Hematopoietic multipotent progenitor cell treated with erythropoietin and hydrocortisone succinate and interleukin-3 and kit ligand, for 17 days (in vitro differentiated cells): ENCODE data around the gene ZFYVE28.

Experiments used
- DNase-seq: peaks from one replicate; pipeline ENCODE4 v3.0.0-alpha.2; 2015; ENCODE audit warnings: low spot score

The ZFYVE28 gene

DNA sequence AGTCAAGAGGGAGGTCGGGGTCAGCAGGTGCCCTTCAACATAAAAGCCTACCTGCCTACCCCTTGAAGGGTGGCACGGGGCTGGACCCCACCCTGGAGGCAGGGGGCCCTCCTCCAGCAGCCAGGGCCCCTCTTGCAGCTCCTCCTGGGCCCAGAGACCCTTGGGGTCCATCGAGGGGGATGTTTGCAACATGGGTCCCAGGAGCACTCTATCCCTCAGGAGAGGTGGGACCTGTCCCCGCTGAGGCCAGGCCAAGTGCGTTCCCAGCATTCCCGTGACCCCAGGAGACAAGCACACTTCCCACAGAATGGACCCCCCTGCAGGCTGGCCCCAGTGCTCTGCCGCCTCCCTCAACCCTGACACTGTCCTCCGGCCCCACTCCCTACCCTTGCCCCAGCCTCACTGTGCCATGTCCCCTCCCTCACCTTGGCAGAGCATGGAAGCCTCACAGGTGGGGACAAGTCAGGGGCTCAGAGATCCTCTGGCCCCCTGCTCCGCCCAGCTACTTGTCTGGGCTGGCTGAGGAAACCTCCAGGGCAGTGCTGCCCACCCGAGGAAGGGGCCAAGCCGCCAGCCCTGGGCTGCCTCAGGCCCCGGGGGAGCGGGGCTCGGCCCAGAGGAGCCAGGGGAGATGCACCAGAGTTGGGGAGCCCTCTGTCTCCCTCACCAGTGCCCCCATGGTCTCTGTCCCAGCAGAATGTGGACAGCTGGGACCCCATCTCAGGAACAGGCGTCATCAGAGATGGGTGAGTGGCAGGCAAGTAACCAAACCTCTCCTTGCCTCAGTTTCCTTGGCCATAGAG, 158.7 kb downstream of the ZFYVE28 start:
- DNase-seq = no peak

DNA sequence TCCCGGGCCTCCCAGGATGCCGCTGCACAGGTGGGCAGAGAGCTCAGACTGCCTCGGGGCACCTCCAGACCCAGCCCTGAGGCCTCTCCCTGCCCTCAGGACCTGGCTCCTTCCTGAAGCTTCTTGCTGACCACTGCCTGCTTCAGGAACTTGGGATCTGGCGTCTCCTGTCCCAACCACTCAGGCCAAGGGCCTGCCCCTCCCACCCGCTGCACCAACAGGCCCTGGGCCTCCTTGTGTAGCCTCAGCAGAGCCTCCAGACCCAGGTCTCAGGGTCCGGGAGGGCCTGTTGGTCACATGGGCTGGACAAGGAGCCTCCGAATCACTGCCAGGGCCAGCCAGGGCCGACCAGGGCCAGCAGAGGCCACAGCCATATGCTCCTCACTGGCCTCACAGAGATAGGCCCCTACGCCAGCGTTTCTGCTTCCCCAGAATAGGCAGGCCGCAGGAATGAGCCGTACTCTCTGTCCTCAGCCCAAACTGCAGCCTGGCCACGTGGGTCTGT, 159.4 kb downstream of the ZFYVE28 start:
- DNase-seq = no peak

DNA sequence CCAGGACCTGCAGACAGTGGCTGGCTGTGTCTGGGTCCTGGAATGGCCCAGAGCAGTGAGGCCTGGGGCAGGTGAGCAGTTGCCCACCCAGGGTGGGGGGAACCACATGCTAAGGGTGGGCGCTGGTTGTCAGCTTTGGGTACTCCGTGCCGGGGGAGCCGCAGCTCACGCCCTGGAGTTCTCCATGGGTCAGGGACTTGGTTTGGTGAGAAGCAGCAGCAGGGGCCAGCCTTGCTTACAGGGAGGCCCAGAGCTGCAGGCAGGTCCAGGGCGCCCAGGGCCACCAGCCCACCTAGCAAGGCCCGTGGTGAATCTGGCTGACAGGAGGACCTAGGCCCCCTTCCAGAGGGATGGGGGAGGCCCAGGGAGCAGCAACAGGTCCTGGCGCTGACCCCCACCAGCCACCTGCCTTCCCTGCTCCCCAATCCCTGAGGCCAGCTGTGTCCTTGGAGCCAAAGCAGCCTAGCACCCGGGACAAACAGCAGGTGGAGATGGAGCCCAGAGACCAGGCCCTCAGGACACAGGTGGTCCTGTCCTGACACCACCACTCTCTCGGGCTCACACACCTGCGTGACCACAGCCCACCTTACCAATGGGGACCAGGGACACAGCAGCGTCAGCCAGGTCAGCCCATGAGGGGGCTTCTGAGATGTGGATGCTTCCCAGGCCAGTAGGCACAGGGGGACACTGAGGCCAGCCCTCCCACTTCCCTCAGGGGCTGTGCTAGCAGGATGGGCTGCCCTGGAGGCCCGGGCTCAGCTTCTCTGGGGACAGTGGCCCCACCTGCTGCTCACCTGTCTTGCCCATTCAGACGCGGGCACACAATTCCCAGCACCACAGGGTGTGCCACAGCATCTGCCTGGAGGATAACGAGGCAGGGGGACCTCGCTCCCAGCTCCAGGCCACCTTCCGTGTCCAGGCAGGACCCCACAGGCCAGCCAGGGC, 160.1 kb downstream of the ZFYVE28 start:
- DNase-seq = no peak

DNA sequence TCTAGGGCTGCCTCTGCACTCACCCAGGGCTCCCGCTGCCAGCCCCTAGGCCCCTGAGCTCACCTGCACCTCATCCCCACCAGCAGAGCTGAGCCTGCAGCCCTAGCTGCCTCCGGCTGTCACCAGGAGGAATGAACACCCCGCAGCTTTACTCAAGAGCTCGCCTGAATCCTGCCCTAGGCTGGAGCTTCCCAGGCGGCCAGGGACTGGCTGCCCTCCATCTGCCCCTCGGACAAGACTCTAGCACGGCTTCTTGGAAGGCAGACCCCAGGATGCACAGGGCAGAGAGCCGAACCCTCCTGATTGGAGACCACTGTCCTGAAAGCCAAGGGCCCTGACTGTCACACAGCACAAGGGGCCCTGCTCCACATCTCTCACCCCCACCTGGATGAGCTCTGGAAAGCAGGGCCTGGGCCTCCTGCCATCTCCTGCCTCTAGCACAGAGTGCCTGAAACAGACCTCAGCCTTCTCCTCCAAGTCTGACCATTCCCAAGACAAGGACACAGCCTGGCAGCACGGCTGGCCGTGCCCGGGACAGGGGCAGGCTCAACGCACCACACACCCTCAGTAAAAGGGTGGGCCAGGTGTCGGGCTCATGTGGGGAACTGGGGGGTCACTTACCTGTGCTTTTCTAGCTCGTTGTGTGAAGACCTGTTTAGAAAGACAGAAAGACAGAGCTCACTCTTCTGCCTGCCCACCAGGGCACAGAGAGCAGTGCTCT, 160.9 kb downstream of the ZFYVE28 start:
- no peak for DNase-seq

DNA sequence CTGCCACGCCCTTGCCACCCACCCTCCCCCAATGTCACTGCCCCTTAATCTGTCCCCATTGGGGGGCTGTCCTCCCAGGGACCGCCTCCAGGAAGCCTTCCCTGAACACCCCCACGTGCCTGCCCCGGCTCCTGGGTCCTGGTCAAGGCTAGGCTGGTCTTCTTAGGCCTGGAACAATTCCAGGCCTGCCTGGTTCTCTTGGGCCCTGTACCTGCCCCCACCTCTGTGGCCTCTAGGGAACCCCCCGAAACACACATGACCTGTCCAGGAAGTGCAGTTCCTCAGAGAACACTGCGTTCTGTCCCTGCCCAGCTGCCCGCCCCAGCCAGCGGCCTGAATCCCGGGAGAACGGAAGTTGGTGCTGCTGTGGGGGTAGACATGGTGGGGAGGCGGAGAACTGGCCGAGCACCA, 161.7 kb downstream of the ZFYVE28 start:
- no peak for DNase-seq

DNA sequence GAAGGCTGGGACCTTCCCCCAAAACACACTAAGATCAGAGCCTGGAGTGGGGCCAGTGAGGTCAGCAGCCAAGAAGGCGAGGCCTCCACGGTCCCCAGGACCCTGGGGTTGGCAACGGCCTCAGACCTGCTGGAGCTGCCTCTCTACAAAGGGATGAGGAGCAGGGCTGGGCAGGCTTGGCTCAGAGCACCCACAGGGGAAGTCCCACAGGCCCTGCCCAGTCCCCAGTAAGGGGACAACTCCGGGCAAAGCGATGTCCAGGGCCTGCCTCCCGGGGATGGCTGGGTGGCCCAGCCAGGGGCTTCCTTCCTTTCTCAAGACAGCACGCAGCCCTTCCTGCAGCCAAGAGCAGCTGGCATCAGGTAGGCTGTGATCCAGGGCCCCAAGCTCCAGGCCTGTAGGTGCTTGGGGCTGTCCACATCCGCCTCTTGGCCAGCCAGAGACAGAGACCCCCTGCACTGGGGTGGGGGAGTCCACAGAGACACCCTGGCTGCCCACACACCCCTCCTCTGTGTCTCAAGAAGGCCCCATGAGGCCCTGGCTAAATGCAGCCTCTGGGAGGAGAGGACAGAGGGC, 162.2 kb downstream of the ZFYVE28 start:
- DNase-seq = no peak

DNA sequence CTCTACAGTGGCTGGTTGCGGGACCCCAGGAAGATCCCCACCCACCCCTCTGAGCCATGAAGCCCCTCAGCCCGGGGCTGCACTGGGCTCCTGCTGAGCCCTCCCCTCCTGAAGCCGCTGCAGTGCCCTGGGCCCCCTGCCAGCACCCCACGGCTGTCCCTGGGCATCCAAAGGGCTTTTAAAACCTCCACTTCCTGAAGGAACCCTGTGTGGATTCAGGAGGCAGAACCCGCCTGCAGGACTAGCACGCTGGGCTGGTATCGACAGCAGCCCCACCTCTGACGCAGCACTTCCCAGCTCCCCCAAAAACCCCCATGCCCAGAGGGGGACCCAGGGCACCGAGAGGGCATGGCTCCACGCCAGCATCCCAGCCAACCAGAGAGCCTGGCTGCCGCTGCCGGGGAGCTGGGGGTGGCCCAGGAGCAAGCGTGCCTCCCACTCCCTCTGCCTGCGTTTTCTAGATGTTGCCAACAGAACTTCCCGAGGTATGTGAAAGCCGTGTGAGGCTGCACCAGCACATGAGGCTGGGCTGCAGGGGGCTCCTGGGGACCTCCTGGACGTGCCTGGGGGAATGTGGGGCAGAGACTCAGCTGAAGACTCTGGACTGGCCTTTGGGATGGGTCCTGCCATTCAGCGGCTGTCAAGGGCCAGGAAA, 162.8 kb downstream of the ZFYVE28 start:
- no peak for DNase-seq

DNA sequence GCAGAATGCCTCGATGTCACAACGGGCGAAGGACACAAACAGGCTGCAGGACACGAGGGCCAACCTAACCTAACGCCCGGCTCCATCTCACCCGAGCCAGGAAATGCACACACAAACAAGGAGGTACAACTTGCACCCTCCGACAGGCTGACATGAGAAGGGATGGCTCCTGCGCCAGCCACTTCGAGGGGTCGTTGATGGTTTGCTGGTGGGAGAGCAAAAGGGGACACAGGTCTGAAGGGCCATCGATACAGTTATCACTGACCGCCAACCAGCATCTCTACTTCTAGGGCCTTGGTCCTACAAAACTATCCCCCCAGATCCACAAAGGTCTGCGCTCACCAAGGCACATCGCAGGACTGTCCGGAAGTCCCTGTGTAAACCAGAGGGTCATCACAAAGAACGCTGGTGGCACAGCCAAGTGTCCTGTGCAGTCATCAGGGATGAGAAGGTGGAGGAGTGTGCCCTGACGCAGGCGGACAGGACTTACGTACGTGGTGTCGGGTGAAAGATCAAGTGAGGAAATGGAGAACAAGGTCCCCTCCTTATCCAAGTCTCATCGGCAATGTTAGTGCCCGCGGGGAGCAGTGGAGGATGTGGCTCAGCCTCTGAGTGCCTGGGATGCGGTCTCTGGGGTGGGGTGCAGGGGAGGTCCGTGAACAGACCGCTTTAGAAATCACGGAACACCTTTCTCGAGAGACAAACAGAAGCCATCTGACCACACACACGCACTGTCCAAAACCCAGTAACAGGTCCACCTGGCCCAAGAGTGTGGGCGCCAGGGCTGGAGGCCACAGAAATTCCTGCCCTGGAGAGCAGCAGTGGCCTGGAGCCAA, 163.6 kb downstream of the ZFYVE28 start:
- no peak for DNase-seq

DNA sequence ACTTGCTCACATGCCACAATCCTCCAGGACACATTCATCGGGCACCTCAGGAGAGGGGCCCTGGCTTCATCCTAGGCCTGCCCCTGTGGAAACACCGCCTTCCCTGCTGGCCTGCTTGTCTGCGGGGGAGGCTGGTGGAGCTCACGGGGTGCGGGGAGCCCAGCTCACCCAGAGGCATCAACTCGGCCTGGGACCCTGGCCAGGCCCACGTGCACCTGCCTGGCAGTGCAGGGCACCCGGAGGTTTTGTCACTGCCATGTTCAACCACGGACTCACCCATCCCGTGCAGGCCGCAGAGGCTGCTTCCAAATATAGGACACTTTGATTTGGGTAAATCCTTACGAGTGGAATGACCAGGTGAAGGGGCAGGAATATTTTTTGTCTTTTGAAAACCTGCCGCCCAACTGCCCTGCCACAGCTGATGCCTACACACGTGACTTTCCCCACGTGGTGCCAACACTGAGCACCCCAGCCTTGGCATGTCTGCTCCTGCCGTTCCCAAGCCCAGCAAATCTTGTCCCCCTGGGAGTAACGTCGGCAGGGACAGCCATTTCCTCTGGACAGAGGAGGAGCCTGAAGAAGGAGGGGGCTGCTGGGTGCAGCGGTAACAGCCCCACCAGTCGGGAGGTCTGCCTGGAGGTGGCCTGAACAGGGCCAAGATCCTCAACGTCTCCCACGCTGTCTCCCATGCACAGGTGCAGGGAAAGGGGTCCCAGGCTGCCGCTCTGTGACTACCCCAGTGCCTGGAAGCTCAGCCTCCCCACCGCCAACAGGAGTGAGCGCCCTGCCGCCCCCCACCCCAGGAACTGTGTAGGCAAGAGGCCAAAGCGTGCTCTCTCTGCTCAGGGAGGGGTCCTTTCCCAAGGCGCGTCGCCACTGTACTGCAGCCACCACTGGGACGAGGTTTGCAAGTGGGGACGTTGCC, 165.0 kb downstream of the ZFYVE28 start:
- DNase-seq = no peak

DNA sequence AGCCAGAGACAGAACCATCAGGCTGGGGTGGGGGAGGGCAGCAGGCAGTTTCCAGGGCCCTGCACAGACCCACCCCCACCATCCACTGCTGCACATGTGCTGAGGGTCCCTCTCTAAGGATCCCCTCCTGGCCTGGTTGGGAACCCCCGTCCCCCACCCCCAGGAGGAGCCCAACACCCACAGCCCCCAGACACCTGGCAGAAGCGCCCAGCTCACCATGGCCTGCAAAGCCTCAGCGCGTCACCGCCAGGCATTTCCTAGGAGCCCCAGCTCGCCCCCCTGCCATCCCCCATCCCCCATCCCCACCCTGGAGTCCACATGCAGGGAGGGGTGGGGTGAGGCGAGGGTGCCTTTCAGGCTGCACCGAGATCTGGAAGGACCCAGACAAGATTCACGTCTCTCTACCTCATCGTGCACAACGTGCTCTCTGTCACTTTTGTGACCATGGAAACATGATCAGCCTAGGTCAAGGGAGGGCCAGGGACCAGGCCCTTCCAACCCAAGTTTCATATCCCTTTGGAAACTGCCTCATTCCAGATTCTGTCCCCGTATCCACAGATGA, 165.8 kb downstream of the ZFYVE28 start:
- DNase-seq = no peak

DNA sequence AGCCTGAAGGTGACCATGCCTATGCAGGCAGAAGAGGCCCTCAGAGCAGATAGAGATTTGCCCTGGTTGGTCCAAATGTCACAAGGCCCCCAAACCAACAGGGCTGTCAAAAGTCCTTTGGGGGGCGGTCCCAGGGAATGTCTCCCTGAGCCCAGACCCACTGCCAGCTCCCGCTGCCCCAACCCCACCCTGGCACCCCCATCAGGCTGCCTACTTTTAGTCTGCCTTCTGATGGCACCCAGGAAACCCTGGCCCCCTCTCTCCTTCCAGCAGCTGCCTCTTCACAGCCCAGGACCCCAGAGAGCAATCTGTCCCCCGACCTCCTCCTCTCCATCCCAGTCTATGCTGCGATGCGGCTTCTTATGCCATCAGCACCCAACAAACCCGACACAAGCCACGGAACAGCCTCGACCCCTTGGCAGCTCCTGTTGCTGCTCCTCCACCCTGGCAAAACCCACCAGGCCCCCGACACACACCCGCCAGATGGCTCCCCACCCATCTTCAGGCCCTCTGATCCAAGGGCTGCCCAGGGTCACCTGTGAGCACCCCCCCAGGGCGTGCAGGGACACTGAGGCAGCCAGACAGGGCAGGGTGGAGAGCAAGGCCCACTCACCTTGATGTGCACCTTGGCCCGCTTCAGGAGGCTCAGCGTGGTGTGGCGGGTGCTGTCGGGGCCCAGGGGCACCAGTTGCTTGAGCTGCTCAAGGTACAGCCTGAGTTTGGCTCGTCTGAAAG, 166.5 kb downstream of the ZFYVE28 start:
- DNase-seq = no peak

DNA sequence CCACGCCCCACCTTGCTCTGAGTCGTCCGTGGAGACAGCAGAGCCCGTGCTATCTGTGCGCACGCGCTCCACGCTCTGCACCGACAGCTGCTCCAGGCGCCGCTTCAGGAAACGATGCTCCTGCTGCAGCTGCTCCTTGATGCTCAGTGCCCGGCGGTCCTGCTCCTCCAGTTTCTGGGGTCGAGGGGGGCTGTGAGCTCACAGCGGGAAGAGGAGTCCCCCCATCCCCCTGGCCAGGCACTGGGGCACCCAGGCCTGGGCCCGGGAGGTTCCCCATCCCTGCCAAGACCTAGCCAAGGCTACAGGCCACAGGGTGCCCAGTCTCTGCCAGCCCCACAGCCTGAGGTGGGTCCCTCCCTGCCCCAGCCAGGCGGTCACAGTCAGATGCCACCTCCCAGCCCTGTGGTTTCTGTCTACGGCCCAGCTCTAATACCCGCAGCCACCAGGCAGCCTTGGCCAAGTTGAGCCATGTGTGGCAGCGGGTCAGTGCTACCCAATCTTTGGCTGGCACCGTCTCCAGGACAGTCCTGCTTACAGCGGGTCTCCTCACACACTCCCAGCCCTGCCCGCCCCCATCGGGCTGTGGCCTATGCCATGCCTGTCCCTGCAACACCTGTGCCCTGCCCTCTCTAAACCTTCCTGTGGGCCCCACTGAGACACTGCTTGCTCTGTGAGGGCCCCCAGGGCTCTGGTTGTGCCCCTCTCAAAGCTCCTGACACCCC, 167.2 kb downstream of the ZFYVE28 start:
- DNase-seq = no peak

DNA sequence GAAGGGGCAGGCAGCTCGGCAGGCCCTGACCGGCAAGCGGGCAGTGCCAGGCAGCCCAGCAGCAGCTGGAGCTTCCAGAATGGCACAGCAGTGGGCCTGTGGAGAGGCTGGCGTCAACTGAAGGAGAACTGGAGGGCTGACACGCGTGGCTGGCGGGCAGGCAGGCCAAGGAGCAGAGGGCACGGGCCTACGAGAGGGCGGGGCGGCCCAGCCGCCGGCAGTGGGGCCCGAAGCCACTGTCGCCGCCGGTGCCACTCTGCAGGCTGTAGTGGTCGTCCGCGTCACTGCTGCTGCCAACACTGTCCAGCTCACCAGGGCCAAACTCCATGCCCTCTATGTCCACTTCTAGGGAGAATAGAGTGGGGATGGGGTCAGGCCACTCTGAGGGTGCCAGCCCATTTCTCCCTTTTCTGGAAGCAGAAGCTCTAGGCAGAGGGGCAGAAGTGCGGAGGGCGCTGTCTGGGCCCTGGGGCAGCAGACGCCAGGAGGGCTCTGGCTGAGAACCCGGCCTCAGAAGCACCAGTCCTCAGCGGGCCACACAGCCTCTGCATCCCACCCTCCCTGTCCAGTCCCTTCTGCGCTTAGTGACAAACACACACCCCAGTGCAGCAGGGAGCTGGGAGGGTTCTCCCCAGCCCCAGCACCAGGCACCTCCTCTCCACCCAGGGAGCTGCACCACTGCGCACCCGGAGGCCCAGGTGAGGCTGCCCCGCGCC, 167.9 kb downstream of the ZFYVE28 start:
- no peak for DNase-seq

DNA sequence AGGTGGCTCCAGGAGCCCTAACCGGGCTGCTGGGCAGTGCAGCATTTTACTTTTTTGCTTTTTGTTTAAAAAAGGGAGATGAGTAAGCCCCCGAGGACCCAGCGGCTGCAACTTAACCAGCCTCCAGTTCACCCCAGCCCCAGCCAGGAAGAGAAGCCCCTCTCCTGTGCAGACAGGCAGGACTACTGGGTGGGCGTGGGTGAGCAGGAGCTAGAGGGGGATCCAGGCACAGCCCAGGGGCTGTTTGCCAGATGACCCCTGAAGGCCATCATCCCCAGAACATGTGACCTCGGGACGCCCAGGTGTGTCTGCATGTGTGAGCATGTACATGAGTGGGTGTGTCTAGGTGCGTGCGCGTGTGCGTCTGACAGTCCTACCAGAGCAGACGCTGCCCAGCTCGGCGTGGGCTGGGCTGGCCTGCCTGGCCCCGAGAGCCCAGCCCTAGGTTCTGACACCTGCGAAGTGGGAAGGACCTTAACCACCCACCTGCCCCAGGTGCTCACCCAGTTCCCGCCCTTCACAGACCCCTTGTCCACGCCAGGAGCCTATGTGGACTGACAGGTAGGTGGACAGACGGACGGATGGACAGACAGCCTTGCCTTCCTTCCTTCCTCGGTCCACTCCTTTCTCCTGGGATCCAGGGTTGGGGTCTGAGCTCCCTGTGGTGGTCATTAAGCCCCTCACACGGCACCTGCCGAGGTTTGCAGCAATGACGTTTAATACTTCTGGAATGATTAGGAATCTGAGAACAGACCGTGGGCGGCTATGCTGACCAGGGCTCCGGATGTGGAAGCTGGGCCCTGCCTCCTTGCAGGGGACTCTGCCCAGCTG, 168.7 kb downstream of the ZFYVE28 start:
- DNase-seq = no peak

DNA sequence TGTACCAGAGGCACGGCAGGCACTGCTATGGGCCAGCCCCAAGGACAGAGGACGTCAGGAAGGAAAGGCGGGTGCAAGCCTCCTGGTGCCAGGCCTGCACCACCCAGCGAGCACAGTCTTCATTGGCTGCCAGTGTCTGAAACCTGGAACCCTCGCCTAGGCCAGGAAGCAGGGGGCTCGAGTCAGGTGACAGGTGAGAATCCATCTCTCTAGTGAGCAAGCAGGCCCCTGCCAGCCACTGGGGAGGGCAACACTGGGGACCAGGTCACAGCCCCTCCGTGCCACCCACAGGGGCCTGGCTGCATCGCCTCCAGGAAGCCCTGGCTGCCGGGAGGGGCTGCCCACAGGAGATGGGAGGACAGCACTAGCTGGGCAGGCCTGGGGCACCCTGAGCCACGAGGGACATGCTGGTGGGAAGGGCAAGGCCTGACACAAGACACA, 169.6 kb downstream of the ZFYVE28 start:
- DNase-seq = no peak
